AG20443 (cell line): ENCODE measurements around the gene RGL2.
"Not testable (repeated sequence)": the region's sequence is repeated elsewhere in the genome, so short reads cannot be mapped to it uniquely, and the experiment has no call there.

Experiments
- DNase-seq: peaks from one replicate; pipeline ENCODE4 v3.0.0; 2012; ENCODE audit warnings: low spot score, mixed read lengths

RGL2 gene

GRCh38 chr6:33294086-33294823 is 4.5 kb downstream of the RGL2 start:
- no peak for DNase-seq

DNA sequence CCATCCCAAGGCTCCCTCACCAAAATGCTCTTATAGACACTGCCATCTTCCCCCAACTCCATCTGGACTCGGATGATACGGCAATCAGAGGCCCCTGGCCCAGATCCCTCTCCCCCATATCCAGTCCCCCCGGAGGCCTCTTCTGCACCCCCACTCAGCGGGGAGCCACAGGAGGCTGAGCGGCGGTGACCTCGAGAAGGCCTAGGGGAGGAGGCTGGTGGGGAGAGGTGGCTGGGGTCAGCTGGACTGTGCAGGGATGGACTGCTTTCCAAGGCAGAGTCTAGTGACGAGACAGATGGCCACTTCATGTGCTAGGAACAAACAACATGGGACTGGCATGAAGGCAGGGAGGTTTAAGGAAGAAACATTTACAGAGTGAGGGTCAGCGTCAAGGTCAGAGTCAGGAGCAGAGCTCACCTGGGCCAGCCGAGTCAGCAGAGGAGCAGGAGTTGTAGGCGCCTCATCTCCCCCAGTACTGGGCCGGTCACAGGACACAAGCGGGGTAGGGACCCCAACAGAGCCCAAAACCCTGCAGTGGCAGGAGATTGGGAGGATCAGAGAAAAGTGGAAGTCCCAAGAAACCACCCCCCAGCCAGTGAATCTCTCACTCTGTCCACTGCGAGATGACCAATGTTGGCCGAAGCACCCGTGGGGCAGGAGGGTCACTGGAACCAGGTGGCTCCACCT is 5.6 kb downstream of the RGL2 start:
- DNase-seq = no peak

- no peak for DNase-seq
Measured at GRCh38 chr6:33290459-33290858, 8.3 kb downstream of the RGL2 start.

DNA sequence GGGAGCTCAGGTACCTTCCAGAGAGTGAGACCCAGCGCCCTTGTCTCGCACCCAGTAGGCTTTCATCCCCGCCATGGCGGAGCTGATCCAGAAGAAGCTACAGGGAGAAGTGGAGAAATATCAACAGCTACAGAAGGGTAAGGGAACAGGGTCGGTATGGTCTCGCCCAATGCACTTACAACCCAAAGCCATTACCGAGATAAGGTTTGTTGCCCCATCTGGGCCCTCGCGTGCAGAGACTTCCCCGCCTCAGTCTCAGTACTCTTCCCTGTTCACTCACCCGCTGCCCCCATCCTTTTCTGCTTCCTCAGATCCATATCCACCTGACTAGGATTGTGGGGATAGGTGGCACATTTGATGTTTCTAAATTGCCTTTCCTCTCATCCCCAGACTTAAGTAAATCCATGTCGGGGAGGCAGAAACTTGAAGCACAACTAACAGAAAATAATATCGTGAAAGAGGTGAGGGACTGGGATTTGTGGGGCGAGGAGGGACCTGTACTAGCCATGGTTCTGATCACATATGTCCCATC is 8.9 kb downstream of the RGL2 start:
- DNase-seq = peak; percentile 27

- DNase-seq = peak; percentile 93
Measured at GRCh38 chr6:33288921-33289783, 9.6 kb downstream of the RGL2 start, which contains the start of the genes PFDN6 and WDR46. Gene PFDN6, plus strand, starts transcription at chr6:33289601. Its CDS starts 256 bp downstream, at chr6:33289857. Gene WDR46, minus strand, starts transcription at chr6:33289239. Its CDS starts 69 bp downstream, at chr6:33289170.

DNA sequence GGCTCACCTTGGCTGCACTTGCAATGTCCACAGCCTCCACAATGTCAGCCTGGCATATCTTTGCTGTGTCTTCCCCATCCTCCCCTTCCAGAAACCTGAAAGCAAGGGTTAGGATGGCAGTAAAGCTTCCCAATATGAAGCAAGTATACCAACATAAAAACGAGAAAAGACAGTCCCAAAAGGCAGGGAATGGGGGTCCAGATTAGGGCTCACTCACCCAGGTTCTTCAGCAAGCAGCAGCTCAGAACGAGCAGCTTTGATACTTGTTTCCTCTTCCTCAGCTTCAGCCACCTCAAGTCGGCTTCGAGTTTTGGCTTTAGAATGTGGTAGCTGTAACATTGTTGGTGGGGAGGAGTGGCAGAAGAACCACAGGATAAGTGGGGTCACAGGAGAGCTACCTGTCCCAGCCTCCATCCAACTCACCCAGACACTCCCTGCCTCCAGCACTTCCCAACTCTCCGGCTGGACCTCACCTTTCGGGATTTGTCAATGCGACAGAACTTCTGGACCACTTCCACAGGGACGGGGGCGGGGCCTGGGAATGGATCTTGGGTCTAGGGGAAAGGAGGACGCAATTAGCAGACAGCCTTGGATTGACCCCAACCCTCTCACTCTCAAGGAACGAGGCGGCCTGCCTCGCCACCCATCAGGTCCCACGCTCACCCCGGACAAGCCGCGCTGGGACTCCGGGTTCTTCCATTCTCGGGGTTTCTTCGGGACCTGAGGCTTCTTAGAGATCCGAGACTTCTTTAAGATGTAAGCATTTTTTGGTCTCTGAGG is 10.4 kb downstream of the RGL2 start:
- DNase-seq = peak; percentile 32

DNA sequence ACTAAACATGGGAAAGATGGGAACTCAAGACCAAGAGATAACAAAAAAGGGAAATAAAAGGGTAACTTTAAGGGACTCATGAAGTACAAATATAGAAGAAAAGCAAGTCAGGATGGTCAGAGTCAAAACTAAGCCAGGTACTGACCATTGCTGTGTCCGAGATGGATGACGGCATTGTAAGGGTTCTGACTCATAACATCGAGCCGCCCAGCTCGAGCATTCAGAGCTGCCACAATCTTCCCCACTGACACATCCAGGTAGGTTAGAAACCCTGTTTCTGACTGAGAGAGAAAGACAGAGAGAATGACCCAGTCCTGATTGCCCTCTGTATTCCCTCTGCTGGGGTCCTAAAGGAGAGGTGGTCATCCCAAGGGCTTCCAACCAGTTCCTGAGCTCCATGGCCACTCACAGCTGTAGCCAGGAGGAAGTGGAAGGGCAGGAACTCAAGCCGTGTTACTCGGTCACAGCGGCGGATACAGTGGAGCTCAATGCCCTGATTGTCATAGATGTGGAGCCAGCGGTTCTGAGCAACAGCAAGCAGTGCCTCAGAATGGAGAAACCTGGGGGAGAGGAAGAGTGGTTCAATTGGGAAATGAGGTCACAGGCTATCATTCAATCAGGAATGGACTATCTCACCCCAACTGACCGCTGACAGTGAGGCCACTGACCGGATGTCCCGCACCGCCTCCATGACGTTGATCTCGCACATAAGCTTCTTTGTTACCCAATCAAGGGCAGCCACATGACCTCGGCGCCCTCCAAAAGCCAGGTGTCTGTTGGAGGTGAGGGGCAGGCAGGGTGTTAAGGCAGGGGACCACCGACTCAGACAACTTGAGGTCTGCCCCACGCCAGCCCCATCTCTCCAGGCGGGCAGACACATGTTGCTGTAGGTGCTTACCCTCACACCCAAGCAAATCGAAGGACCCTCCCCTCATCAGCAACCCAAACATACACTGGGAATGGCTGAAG is 11.5 kb downstream of the RGL2 start:
- DNase-seq = no peak

GRCh38 chr6:33285214-33285613 is 13.5 kb downstream of the RGL2 start:
- not testable (repeated sequence) for DNase-seq

DNA sequence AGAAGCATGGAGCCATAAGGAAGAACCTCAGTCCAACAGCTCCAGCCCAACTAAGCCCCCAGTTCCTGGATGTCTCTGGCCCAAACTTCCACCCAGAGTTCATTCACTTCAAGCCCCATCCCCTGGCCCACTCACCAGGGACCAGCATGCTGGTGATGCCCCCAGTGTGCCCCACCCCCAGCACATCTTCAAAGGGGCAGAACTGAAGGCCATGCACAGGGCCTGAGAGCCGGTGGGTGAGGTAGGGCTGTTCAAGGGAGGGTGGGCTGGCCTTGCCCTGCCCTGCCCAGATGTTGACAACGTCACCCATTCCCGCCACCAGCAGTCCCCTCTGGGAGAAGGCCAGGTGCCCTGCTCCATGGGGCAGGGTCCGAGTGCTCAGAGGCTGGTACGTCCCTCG is 18.2 kb downstream of the RGL2 start:
- no peak for DNase-seq

DNA sequence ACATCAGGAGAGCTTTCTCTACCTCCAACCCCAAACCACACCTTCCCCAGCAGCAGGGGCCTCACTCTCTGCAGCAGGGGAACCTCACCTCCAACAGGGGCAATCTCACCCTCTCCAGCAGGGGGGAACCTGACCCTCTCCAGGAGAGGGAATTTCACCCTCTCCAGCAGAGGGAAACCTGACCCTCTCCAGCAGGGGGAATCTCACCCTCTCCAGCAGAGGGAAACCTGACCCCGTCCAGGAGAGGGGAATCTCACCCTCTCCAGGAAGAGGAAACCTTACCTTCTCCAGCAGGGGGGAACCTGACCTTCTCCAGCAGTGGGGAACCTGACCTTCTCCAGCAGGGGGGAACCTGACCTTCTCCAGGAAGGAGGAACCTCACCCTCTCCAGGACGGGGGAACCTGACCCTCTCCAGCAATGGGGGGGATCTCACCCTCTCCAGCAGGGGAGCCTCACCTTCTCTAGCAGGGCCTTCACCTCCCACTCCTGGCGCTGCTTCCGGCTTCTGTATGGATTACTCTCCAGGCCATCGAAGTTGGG is 18.7 kb downstream of the RGL2 start:
- peak; percentile 52 for DNase-seq

- DNase-seq = no peak
Measured at GRCh38 chr6:33279257-33279695, 19.5 kb downstream of the RGL2 start.

GRCh38 chr6:33278810-33279209 is 19.9 kb downstream of the RGL2 start:
- no peak for DNase-seq

DNA sequence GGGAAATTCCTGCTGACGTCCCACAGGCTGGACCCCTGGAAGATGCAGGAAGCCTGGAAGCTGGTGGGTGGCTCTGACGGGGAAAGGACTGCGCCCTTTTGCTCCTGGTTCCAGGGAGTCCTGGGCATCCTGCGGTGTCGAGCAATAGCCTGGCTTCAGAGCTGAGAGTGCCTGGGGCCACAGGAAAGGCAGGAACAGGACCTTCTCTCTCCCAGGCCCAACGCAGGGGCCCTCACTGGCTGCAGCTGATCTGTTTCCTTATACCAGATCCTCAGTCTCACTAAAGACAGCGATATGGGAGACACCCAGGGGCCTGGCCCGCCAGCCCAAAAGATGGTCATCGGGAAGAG is 20.4 kb downstream of the RGL2 start:
- no peak for DNase-seq

- peak; percentile 18 for DNase-seq
Measured at GRCh38 chr6:33277663-33278391, 20.9 kb downstream of the RGL2 start.

GRCh38 chr6:33276864-33277662 is 21.7 kb downstream of the RGL2 start, which contains the start of gene B3GALT4:
Gene B3GALT4, plus strand, starts transcription at chr6:33277123. Its CDS starts 297 bp downstream, at chr6:33277420.
- DNase-seq = peak; percentile 86

DNA sequence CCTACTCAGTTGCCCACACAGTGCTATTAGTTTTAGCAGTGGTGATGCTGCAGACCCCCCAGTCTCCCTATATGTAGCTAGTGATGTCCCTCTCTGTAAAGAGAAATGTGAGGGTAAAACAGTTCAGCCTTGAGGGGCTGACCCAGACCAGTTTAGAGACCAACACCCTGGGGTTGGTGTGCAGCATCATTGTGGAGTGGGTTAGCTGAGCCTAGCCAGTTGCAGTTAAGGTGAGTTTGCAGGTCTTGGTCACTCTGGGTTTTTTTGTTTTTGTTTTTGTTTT is 22.2 kb downstream of the RGL2 start:
- DNase-seq = no peak

DNA sequence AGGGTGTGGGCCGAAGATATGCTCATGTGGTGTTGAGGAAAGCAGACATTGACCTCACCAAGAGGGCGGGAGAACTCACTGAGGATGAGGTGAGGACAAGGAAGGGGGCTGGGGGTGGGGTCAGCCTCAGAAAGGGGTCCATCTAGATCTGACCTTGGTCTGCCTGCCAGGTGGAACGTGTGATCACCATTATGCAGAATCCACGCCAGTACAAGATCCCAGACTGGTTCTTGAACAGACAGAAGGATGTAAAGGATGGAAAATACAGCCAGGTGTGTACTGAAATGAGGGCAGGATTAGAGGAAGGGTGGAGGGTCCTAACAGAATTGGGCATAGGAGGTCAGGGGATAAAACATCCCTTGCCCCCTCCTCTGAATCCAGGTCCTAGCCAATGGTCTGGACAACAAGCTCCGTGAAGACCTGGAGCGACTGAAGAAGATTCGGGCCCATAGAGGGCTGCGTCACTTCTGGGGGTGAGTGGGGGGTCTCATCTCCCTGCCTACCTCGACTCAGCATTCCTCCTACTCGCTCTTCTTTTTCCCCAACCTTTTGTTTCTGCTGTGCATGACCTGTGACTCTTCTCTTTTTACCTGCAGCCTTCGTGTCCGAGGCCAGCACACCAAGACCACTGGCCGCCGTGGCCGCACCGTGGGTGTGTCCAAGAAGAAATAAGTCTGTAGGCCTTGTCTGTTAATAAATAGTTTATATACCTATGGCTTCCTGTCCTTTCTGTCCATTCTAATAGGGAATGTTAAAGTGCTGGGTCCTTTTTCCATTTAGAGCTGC is 22.8 kb downstream of the RGL2 start:
- DNase-seq = not testable (repeated sequence)
